ENCODE data around the gene DNAH10. TPM values are rescaled to one million over a fixed set of nuclear protein-coding genes. Genes with fewer than 3 reads are reported as not detected.

Gene DNAH10
- total RNA-seq, 2 donors from 2014 or later, result 0.09 to 0.64 TPM

DNA sequence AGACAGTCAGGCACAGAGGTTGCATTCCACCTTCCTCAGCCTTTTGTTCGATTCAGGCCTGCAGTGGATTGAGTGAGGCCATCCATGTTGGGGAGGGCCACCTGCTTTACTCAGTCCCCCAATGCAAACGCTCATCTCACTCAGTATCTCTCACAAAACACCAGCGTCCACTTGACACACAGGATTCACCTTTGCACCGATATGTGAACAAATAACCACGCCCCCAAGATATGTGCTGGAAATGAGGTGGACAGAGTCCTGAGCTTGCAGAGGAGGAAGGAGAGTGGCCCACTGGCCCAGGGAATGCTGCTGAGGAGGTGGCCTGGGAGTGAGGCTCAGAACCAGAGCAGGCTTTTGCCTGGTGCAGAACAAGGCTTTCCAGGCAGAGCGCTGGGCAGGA, 60.7 kb downstream of the DNAH10 start:
- Mint-ChIP-seq H3K27me3 (ENCODE audit: insufficient read depth) (peaks cover 58% of the 10 kb centered on the region), H3K9me3 (peaks cover 21% of the 10 kb centered on the region), H3K4me3 (no peak overlapping the region), H3K27ac (no peak overlapping the region), H3K36me3 (ENCODE audit: low read depth) (no peaks in the 10 kb centered on the region), H3K4me1 (no peaks in the 10 kb centered on the region)
- H3K27ac ChIP-seq (ENCODE audit: low read depth, low read length), result no peak overlapping the region
- no peak overlapping the region for H3K4me3 ChIP-seq (ENCODE audit: low read length)
- H3K9me3 ChIP-seq (ENCODE audit: control insufficient read depth, low read length), result peaks cover 8% of the 10 kb centered on the region
- no peaks in the 10 kb centered on the region for H3K4me1 ChIP-seq (ENCODE audit: control insufficient read depth, insufficient read depth, low read length)
- DNase-seq, result no peak
- WGBS, 2 experiments (ENCODE audit: insufficient coverage in 1 of 2, insufficient read length in 1 of 2), result 92 to 95% methylated on average over 3 to 6 of the region's 6 CpGs
- no peaks in the 10 kb centered on the region for H3K36me3 ChIP-seq (ENCODE audit: control insufficient read depth, insufficient read depth, low read length)
- no peak overlapping the region for H3K9ac ChIP-seq (ENCODE audit: extremely low read depth, low read length, poor library complexity, severe bottlenecking)
- H3K27me3 ChIP-seq (ENCODE audit: control insufficient read depth, insufficient read depth, low read length, poor library complexity, severe bottlenecking), result peaks cover 43% of the 10 kb centered on the region
- TF ChIP-seq, protein P1, sequence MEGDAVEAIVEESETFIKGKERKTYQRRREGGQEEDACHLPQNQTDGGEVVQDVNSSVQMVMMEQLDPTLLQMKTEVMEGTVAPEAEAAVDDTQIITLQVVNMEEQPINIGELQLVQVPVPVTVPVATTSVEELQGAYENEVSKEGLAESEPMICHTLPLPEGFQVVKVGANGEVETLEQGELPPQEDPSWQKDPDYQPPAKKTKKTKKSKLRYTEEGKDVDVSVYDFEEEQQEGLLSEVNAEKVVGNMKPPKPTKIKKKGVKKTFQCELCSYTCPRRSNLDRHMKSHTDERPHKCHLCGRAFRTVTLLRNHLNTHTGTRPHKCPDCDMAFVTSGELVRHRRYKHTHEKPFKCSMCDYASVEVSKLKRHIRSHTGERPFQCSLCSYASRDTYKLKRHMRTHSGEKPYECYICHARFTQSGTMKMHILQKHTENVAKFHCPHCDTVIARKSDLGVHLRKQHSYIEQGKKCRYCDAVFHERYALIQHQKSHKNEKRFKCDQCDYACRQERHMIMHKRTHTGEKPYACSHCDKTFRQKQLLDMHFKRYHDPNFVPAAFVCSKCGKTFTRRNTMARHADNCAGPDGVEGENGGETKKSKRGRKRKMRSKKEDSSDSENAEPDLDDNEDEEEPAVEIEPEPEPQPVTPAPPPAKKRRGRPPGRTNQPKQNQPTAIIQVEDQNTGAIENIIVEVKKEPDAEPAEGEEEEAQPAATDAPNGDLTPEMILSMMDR (conservative IDR thresholded peaks at IDR 0.05), result no peak

DNA sequence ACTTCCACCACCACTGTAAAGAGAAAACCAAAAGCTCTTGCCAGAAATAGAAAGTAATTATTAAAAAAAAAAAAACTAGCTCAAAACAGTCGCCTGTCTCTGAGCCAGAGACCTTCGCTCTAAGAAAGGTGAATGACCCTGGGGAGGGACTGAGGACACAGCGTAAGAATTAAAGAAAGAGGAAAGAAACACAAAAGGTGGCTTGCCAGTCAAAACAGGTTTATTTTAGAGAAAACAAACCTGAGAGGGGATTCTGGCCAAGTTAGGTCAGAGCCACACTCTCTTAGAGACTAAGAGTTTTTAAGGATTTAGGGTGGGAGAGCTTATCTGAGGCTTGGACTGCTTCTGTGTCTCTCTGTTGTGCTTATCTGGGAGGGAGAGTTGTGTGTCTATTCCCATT, 66.0 kb downstream of the DNAH10 start:
- no peak overlapping the region for H3K9ac ChIP-seq (ENCODE audit: extremely low read depth, low read length, poor library complexity, severe bottlenecking)
- H3K9me3 ChIP-seq (ENCODE audit: control insufficient read depth, low read length), result peaks cover 16% of the 10 kb centered on the region
- Mint-ChIP-seq H3K27ac (no peak overlapping the region), H3K4me1 (no peaks in the 10 kb centered on the region), H3K4me3 (no peak overlapping the region), H3K27me3 (ENCODE audit: insufficient read depth) (peaks cover 50% of the 10 kb centered on the region), H3K36me3 (ENCODE audit: low read depth) (no peaks in the 10 kb centered on the region), H3K9me3 (peaks cover 47% of the 10 kb centered on the region)
- H3K4me1 ChIP-seq (ENCODE audit: control insufficient read depth, insufficient read depth, low read length), result no peaks in the 10 kb centered on the region
- no peak overlapping the region for H3K27ac ChIP-seq (ENCODE audit: low read depth, low read length)
- TF ChIP-seq, protein P1 (conservative IDR thresholded peaks at IDR 0.05), result no peak
- peaks cover 36% of the 10 kb centered on the region for H3K27me3 ChIP-seq (ENCODE audit: control insufficient read depth, insufficient read depth, low read length, poor library complexity, severe bottlenecking)
- no peak for DNase-seq
- WGBS, 2 experiments (ENCODE audit: insufficient coverage in 1 of 2, insufficient read length in 1 of 2), result 90 to 95% methylated on average over 2 to 3 of the region's 3 CpGs
- no peak overlapping the region for H3K4me3 ChIP-seq (ENCODE audit: low read length)
- no peaks in the 10 kb centered on the region for H3K36me3 ChIP-seq (ENCODE audit: control insufficient read depth, insufficient read depth, low read length)

DNA sequence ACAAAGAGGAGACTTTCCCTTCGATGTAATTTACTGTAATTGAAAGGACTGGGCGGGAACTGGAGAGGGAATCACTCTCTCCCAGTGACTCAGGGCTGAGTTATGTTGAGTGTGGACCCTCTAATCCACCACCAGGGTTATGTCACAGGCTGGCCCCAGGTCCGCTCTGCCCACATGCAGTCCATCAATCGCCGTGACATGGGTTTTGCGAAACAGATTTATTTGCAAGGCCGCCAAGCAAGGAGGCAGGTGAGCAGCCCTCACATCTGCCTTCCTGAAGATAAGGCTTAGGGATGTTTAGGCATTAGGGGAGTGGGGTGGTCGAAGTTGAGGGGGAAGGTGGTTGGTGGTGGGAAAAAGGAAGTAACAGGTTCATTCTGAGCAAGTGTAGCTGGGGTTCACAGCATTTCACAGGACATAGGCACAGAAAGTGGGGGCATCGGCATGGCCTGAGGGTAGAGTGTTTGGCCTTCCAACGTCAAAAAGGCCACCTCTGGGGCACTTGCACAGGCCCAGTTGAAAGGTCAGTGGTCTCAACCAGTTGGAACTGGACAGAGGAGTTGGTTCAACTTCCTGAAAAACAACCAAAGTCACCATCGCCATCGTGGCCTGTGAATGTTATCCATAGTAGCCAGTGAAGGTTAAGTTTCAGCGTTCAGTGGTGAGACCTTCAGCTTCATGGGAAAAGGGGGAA, 66.9 kb downstream of the DNAH10 start:
- Mint-ChIP-seq H3K36me3 (ENCODE audit: low read depth) (no peaks in the 10 kb centered on the region), H3K9me3 (peaks cover 49% of the 10 kb centered on the region), H3K27ac (no peak overlapping the region), H3K27me3 (ENCODE audit: insufficient read depth) (peaks cover 44% of the 10 kb centered on the region), H3K4me3 (no peak overlapping the region), H3K4me1 (no peaks in the 10 kb centered on the region)
- peaks cover 16% of the 10 kb centered on the region for H3K9me3 ChIP-seq (ENCODE audit: control insufficient read depth, low read length)
- H3K4me3 ChIP-seq (ENCODE audit: low read length), result no peak overlapping the region
- H3K4me1 ChIP-seq (ENCODE audit: control insufficient read depth, insufficient read depth, low read length), result no peaks in the 10 kb centered on the region
- H3K27me3 ChIP-seq (ENCODE audit: control insufficient read depth, insufficient read depth, low read length, poor library complexity, severe bottlenecking), result peaks cover 27% of the 10 kb centered on the region
- TF ChIP-seq, protein P1 (conservative IDR thresholded peaks at IDR 0.05), result no peak
- no peak overlapping the region for H3K9ac ChIP-seq (ENCODE audit: extremely low read depth, low read length, poor library complexity, severe bottlenecking)
- no peak for DNase-seq
- no peaks in the 10 kb centered on the region for H3K36me3 ChIP-seq (ENCODE audit: control insufficient read depth, insufficient read depth, low read length)
- H3K27ac ChIP-seq (ENCODE audit: low read depth, low read length), result no peak overlapping the region
- WGBS, 2 experiments (ENCODE audit: insufficient coverage in 1 of 2, insufficient read length in 1 of 2), result 90 to 91% methylated on average over 13 of the region's 13 CpGs
